ENCODE measurements around the gene RHOT2.
A peak's percentile ranks its signal among the peaks of the same experiment; 100 is the strongest.

The RHOT2 gene

DNA sequence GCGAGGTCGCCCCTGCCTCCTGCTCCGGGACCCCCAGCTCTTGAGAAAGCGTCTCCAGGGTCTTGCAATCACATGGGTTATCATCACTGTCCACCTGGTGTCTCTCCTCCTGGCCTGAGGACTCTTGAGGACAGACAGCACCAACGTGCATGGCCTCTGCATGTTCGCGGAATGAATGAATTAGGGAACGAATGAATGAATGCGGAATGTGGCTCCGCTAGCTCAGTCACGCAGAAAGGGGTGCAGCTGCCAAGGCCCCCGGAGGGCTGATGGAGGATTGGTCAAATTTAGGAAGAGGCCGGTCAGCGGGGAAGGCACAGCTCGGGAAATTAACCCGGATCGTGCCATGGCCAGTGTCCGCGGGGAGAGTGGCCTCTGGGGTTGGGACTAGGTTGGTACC lies 34.4 kb downstream of the RHOT2 start:
- no peak for DNase-seq

DNA sequence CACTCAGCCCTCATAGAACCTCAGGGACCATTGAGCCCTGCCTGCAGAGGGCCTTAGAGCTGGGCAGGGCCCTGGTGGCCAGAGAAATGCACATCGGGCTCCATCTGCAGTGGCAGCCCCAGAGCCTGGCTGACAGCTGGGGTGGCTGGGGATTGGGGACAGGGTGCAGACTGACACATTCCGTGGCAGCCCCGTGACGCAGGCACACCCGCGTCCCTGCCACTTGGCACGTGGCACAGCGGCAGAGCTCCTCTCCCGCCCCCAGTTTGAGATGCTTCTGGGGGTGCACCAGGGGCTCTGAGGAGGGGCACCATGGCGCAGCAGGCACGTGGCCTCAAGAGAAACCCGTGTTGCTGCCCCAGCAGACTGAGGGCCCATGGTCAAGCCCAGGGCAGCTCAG lies 35.5 kb downstream of the RHOT2 start:
- DNase-seq, result no peak

DNA sequence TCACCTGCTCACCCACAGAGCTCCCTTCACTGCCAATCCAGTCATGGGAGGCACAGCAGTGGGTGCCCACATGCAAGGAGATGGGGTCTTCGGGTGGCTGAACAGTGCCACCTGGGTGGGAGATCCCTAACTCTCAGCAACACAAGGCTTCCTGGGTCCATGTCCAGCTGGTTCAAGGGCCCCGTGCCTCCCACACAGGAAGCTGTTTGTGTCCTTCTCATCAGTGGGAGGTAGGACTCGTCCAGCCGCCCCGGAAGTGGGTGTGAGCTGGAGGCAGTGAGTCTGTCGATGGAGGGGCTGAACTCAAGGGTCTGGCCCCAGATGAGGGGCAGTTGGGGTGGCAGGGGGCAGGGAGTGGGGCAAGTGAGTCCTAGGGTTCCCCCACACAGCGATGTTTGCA lies 36.1 kb downstream of the RHOT2 start:
- DNase-seq, result no peak

DNA sequence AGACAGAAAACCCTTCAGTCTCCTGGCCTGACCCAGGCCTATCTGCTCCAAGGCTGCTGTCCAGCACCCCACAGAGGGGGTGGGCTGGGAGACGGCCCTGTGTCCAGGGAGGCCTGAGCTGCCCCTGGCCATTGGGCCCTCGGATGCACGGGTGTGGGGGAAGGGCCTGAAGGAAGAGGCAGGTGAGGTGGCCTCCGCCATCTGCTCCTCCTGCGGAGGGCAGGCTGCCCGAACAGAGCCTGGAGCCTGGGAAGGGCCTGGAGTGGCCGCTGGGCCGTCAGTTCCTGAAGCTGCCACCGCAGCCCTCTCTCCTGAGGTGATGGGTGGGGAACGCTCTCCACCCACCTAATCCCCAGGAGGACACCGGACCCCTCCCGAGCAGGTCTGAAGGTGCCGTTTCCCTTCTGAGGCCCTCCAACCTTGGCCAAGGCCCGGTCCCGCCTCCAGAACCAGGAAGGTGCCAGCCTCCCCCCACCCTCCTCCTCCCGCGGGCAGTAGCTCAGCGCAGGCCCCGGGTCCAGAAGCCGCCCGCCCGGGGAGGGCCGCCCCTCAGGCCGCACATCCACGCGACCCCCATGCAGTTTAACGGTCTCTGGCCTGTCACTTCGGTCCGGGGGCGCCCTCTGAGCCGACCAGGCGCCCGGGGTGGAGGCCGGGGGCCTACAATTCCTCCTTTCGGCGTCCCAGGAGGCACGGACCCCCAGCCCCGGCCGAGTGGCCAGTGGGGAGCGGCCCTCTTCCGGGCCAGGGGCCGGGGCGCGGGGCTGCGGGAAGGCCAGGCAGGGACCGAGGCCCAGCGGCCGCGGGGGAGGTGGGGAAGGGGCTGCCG lies 36.8 kb downstream of the RHOT2 start:
- no peak for DNase-seq

DNA sequence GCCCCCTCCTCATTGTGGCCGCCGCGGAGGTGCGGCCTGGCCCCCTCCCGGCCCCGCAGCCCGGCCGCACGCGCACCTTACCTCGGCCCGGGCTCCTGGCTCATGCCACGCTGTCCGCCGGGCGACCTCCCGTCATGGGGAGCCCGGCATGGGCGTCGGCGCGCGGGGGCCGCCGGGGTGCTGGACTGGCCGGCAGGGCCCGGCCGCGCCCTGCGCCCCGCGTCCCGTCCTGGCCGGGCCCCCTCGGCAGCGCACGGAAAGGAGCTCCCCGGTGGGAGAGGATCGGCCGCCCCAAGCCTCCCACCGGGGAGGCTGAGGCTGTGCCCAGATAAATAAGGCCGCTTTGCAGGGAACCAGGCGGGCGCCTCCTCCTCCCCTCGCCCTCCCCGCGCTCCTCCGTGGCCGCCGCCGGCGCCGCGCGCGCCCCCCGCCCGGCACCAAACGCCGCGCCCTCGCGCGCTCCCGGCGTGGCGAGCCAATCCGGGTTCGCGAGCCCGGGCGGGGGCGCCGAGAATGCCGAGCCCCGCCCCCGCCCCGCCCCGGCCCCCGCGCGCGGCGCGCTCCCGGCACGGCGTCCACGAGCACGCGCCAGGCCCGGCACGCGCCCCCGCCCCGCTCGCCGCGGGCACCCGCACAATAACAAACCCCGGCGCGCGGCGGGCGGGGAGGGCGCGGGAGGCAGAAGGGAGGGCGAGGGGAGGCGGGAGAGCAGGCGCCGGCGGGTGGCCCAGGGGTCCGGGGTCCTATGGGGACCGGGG lies 37.7 kb downstream of the RHOT2 start, which contains the start of gene FBXL16:
Gene FBXL16, minus strand, starts transcription at position 371 of the 758 bp plus-strand sequence. CDS start 8,396 bp downstream, outside the sequence.
- DNase-seq, result no peak

DNA sequence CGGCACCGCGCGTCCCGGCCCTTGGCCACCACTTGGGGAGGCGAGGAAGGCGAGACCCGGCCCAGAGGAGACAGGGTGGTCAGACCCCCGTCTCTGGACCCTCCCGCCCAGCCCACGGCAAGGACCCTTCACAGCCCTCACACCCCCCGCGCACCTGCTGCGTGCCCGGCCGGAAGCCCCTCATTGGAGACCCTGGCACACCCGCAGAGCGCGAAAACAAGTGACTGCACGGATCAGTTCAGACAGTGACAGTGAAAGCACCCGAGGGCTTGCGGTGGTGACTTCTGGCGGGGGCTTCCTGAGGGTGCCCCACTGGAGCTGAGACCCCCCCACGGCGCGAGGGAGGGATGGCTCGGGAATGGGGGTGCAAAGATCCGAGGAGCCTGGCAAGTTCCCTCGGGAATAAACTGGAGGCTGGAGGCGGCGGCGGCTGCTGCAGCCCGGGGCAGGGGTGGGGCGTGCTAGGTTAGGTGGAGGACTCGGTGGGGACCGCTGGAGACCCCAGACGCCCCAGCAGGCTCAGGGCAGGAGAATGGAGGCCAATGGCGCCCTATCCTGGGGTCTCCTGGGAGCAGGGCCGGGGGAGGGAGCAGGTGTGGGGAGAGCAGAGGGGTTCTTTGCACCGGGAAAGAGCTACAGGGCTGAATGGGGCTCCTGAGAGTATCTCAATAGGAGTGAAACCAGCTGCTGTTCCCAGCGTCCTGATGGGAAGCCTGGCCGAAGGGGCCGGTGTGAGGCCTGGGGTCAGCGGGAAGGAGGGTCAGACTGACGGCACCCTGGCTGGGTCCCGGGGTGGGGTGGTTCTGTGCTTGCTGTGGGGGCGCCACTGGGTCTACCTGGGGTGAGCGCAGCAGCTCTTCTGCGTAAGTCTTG lies 38.5 kb downstream of the RHOT2 start:
- no peak for DNase-seq

DNA sequence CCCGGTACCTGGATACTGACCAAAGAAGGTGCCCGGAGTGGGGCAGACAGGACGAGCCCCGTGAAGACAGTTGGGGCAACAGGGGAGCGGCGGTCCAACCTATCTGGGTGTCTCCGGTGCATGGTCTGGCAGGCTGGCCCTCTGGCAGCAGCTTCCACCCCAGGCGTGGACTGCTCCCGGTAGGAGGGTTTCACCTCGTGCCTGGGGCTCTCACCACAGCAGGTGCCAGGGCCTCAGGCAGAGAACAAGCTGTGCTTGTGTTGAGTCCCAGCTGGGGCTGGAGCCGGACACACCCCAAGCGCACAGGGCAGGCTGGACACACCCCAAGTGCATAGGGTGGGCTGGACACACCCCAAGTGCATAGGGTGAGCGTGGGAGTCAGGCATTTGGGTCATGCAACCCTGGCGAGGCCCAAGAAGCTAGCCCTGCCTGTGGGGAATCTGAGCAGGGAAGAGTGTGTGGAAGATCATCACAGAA lies 39.2 kb downstream of the RHOT2 start:
- DNase-seq, result no peak

DNA sequence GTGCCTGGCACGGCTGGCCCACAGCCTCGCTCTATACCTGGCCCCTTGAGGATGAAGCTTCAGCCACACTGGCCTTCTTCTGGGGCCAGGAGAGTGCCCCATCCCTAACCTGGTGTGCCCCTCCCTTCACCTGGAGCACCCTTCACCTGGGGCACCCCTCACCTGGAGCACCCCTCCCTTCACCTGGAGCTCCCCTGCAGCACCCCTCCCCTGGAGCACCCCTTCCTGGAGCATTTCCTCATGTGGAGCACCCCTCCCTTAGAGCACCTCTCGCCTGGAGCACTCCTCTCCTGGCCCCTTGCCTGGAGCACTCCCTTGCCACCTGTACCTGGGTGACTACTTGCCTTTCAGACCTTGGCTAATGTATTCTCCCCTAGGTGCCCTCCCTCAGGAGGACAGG lies 40.1 kb downstream of the RHOT2 start:
- DNase-seq, result no peak

DNA sequence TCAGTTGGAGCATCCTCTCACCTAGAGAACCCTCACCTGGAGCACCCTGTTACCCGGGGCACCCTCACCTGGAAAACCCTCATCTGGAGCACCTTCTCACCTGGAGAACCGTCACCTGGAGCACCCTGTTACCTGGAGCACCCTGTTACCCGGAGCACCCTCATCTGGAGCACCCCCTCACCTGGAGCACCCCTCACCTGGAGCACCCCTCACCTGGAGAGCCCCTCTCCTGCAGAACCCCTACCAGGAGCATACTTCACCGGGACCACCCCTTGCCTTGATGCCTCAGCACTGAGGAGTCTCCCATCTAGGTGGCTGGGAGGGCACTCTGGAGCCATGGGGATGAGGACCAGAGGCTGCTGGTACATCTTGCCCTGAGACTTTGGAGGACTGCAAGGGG lies 41.0 kb downstream of the RHOT2 start:
- DNase-seq, result no peak

DNA sequence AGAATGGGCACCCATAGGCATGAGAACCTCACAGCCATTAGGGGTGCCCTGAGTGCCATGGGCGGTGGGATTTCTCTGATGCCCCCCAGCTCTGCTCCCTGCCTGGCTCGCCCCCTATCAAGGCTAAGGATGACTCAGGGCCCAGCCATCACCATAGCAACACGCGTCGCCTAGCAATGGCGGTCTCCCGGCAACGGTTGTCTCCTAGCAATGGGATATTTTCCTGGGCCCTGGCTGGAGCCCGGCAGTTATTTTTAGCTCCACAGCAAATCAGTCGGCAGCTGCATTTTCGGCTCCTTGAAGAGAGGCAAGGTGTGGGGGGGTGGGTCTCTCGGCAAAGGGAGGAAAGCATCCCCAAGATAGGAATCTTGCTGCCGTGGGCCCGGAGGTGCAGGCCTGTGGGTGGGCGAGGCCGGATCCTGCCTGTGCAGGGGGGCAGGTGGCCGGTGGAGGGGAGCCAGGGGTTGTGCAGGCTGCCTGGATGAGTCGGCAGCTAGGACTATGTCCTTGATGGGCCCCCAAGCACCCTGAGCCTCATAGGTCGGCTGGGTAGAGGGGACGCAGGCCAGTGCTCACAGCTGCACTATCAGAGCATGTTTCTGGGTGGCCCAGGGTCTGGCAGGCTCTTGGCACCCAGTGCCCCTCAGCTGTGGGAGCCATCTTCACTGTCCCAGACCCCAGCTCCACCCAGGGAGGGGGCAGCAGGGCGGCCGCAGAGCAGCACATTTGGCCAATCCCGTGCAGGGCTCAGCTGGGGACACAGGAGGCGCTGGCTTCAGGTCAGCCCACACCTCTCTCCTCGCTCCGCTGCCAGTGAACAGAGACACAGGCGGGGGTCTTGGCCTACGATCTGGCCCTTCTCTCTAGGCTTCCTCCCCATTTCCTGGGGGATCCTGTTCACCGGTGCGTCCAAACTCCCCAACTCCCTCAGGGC lies 41.9 kb downstream of the RHOT2 start:
- no peak for DNase-seq

DNA sequence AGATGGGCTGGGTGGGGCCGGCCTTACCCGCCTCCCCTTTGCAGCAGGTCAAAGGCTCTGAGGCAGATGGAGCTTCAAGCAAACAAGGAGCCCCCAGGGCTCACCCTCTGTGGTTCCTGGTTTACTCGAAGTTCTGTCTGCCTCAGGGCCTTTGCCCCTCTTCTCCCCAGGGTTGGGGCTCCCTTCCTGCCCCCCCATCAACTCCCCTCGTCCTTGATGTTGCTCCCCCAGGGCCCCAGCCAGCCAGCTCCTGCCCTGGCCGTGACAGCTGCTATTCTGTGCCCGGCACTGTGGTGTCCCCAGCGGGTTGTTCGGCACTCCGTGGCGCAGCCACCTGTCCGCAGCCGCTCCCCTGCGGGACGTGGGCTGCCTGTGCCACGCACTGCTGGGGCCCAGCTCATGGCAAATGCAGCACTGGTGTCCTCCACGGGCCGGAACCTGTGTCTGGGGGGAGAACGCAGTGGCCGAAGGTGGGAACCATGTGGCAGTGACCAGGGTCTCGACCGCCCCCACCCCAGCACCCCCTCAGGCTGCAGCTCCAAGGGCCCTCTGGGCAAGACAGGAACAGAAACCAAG lies 42.7 kb downstream of the RHOT2 start:
- DNase-seq, result no peak

DNA sequence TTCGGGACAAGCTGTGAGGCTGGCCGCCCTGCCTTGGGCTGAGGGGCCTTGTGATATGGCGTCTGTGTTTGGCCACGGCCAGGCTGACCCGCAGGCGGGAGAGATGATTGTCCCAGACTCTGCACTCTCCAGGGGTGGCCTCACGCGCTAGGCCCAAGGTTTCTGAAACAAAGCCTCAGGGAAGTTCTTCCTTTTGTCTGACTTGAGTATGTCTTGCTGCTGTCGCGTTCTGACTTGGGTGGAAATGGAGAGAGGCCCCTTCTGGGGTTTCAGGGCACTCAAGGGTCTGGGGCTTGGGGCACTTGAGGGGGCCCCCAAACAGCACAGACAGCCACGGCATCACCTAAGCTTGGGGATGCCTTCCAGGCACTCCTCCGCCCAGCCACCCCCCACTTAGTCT lies 43.2 kb downstream of the RHOT2 start:
- no peak for DNase-seq

DNA sequence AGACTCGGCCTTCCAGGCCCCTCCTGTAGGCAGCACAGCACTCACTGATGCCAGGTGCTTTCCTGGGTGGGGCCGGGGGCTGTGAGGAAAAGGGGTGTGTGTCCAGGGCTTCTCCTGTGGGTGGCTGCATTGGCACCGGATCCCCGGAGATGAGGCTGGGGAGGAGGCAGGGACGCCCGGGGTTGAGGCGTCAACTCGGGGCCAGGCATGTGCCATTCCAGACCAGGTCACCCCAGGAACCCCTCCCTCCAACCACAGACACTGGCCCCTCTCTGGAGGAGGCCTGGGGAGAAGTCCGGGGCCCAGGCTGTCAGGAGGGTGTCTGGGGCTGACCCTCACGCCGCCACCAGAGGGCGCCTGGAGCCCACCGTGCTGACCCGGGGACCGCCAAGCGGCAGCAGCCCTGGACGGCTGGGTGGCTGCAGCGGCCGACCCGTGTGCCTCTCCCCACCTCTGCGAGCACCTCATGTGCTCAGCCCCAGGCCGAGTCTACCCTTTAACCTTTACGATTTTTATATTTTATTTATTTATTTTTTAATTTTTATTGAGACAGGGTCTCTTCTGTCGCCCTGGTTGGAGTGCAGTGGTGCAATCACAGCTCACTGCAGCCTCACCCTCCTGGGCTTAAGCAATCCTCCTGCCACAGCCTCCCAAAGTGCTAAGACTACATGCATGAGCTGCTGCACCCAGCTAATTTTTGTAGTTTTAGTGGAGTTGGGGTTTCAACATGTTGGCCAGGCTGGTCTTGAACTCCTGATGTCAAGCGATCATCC lies 43.8 kb downstream of the RHOT2 start:
- peak; percentile 73 for DNase-seq

DNA sequence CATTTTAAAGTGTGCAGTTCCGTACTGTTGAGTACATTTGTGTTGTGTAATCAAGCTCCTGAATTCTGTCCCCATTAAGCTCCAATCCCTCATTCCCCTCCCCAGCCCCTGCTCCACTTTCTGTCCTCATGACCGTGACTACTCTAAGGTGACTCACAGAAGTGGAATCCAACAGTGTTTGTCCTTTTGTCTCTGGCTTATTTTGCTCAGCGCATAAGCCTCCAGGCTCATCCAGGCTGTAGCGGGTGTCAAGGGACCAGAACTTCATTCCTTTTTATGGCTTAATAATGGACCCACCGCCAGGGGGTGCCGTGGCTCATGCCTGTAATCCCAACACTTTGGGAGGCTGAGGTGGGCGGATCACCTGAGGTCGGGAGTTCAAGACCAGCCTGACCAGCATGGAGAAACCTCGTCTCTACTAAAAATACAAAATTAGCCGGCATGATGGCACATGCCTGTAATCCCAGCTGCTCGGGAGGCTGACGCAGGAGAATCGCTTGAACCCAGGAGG lies 44.9 kb downstream of the RHOT2 start:
- DNase-seq, result peak; percentile 50

DNA sequence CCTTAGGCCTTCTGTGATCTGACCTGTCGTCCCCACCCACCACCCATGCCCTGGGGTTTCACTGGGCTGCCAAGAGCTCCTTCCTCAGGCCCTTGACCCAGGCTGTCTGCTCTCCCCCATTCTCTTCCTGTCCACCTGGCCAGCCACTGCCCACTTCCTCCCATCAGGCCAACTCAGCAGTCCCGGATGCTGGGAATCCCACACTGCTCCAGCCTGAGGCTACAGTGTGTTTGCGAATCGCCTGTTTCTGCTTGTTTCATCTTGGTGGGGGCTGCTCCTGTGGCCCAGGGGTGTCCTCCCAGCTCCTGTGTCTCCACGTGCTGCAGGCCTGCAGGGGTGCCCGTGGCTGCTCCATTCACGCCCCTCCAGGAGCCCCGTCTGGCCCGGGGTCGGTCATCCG lies 46.1 kb downstream of the RHOT2 start:
- DNase-seq, result no peak

DNA sequence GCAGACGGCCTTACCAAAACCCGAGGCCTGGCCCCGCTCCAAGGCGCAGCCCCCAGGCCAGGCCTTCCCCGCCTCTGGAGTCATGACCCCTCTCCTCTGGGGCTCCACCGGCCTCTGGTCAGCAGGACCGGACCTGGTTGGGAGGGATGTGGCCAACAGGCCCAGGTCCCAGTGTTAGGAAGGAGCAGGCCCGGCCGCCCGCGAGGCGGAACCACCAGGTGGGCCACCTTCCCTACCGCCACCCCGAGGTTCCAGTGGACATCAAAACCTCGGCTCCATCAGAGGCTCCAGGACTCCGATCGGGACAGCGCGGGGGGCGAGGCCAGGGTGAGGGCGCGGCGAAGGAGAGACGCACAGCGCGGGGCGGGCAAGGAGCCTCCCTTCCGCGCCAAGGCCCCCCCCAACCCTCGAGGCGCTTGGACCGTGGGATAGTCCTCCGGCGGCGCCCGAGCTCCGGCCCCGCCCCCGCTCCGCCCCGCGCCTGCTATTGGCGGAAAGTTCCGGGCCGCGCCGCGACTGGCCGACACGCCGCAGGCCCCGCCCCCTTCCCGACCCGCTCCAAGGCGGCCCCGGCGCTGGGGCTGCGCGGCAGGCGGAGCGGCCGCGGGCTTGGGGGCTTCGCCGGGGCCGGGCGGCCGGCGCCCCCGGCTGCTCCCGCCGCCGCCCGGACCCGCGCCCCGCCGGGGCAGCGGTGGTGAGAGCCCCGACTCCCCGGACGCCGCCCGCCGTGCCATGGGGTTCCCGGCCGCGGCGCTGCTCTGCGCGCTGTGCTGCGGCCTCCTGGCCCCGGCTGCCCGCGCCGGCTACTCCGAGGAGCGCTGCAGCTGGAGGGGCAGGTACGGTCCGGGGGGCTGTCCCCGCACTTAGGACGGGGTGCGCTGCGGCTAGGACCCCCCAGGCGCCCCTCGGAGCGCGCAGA lies 46.9 kb downstream of the RHOT2 start, which contains the start of gene METRN:
Gene METRN, plus strand, starts transcription at position 561 of the 919 bp plus-strand sequence. Its CDS starts 172 bp downstream, at position 733.
- DNase-seq, result peak; percentile 85

DNA sequence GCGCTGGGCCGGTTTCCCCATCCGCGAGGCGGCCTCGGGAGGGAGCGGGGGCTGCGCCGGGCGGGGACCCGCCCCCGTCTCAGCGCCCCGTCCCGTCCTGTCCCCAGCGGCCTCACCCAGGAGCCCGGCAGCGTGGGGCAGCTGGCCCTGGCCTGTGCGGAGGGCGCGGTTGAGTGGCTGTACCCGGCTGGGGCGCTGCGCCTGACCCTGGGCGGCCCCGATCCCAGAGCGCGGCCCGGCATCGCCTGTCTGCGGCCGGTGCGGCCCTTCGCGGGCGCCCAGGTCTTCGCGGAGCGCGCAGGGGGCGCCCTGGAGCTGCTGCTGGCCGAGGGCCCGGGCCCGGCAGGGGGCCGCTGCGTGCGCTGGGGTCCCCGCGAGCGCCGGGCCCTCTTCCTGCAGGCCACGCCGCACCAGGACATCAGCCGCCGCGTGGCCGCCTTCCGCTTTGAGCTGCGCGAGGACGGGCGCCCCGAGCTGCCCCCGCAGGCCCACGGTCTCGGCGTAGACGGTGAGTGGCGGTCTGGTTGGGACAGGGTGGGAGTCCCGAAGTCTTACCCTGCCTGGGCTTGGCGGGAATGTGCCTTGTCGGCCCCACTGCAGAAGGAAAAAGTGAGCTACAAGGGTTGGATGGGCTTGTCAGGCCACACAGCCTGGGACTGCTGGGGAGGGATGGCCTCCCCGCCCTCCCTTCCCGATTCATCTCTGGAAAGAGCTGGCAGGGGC lies 47.7 kb downstream of the RHOT2 start:
- no peak for DNase-seq

DNA sequence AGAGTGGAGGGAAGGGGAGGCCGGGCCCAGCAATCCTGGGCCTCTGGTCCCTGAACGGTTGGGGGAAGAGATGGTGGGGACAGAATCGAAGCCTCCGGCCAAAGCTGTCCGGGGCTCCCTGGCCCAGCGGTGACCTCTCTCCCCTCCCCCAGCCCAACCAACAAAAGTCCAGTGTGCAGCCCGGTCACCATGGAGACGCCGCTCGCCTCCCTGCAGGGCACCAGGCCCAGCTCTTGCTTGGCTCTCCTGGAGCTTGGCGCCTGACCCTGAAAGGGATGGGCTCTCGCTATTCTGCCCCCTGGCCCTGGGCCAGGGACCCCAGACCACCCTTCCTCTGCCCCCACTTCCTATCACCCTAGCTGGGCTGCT lies 48.3 kb downstream of the RHOT2 start:
- no peak for DNase-seq
